ENCODE measurements around the gene CCDC33.

CCDC33 gene

DNA sequence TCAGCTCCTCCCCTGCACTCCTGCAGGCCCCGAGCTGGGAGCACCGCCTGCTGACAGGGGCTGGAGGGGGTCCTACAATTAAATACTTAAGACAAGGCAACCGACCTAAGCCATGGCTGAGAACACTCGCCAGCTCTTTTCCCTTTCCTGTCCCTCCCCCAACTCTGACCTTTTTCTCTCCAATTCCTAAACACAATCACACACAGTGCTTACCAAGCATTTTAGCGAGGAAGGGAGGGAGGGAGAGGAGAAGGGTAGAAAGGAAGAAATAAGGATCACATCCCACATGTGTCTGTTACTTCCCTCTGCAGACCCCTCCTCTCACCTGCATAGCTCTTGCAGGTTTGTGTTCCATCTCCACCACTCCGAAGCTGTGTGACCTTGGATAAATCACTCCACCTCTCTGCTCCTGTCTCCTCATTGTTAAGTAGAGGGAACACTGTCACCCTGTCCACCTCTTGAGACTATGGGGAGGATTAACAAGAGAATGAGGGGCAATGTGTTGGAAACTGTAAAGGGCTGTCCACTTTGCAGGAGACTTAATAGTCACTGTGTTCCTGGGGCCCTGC lies 67.7 kb downstream of the CCDC33 start:
- no peak for DNase-seq (ENCODE audit: low read depth)
- H3K4me3 ChIP-seq (ENCODE audit: low read depth, low read length), result no peak overlapping the region
- TF ChIP-seq, protein P1, sequence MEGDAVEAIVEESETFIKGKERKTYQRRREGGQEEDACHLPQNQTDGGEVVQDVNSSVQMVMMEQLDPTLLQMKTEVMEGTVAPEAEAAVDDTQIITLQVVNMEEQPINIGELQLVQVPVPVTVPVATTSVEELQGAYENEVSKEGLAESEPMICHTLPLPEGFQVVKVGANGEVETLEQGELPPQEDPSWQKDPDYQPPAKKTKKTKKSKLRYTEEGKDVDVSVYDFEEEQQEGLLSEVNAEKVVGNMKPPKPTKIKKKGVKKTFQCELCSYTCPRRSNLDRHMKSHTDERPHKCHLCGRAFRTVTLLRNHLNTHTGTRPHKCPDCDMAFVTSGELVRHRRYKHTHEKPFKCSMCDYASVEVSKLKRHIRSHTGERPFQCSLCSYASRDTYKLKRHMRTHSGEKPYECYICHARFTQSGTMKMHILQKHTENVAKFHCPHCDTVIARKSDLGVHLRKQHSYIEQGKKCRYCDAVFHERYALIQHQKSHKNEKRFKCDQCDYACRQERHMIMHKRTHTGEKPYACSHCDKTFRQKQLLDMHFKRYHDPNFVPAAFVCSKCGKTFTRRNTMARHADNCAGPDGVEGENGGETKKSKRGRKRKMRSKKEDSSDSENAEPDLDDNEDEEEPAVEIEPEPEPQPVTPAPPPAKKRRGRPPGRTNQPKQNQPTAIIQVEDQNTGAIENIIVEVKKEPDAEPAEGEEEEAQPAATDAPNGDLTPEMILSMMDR (conservative IDR thresholded peaks at IDR 0.05; ENCODE audit: low read depth, low read length), result no peak

DNA sequence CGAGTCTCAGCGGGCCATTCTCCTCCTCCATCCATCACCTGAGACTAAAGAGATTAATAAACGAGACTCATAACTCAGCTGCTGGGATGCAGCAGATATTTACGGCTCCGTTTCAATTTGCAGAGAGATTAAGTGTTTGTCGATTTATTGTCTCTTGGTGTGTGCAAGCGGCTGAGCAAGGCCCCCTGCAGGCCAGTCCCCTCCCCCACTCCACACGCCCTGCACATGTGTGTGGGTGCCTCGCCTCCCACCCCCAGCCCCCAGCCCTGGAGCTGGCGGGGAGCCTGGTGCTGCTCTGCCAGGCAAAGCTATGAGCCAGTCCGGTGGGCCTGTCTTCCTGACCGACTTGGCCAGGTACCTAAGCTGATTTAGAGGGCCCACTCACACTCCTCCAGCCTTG lies 68.3 kb downstream of the CCDC33 start:
- DNase-seq (ENCODE audit: low read depth), result no peak

DNA sequence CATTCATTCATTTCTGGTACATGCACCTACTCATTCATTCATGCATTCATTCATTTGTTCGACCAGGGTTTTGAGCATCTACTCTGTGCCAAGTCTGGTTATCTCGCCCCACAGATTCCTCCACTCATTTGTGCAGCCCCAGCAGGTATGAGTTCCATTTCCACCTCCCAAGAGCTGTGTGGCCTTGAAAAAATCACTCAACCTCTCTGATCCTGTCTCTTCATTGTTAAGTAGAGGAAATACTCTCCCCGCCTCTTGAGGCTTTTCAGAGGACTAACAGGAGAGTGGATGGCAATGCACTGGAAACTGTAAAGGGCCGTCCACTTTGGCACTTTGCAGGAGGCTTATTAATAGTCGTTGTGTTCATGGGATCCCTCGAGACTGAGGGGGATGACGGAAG lies 69.6 kb downstream of the CCDC33 start:
- DNase-seq (ENCODE audit: low read depth), result no peak
- H3K4me3 ChIP-seq (ENCODE audit: low read depth, low read length), result no peak overlapping the region
- TF ChIP-seq, protein P1 (conservative IDR thresholded peaks at IDR 0.05; ENCODE audit: low read depth, low read length), result no peak

More for the DNA sequence above, 68.3 kb downstream of the CCDC33 start:
- H3K4me3 ChIP-seq (ENCODE audit: low read depth, low read length), result no peak overlapping the region
- TF ChIP-seq, protein P1 (conservative IDR thresholded peaks at IDR 0.05; ENCODE audit: low read depth, low read length), result no peak

DNA sequence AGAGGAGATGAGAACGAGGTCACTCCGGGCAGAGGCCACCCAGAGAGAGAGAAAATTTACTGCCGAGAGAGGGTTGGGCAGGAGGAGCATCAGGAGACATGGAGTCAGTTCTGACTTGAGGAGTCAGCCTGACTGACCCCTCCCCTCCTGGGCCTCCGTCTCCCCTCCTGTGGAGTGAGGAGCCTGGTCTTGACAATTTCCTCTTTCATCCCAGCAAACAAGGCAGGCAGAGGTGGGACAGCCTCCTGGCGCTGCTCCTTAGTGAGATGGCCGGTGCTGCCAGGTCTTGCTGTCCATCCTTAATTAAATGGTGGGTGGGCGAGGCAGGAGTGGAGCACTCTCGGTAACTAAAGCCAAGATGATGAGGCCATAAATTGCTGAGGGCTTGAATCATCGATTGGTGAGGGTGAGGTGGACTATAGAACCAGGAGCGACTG lies 70.7 kb downstream of the CCDC33 start:
- TF ChIP-seq, protein P1 (conservative IDR thresholded peaks at IDR 0.05; ENCODE audit: low read depth, low read length), result no peak
- no peak for DNase-seq (ENCODE audit: low read depth)
- H3K4me3 ChIP-seq (ENCODE audit: low read depth, low read length), result no peak overlapping the region

DNA sequence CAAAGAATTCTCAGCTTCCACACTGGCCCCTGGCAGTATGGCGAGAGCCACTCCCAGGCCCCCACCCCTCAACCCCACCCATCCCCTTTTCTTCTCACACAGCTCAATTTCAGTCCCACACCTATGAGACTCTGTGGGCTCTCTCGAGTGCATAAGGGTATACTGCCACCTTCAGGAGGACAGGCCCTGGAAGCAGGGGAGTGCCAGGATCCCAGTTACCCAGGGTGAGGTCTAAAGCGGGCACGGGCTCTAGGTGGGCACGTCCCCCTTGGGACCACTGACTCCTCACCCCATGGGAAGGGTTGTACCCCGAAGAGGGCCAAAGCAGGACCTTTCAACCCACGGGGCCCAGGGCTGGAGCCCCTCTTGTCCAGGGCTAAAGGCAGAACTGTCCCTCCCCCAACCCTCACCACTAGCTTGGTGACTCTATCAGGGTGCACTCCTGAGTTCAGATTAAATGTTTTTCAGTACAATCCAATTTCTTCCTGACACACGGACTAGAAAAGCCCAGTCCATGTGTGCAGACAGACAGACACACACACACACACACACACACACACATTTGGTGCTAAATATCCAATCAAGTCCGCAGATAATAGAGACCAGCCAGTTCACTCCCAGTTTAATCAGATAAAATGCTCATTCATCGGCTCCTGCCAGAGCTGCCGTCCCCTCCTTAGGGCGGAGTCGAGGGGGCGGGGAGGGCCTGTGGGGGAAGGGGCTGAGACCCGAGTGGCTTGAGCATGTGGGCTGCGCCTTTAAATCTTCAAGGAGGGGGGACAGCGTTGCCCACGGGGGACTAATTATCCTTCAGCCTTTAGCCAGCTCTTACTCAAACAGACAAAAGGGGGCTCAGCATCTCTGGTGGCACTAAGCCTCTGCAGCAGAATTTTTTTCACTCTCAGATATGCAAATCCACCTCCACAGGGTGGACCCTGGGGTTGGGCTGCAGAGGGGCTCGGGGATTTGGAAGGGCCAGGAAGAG lies 72.0 kb downstream of the CCDC33 start:
- TF ChIP-seq, protein P1 (conservative IDR thresholded peaks at IDR 0.05; ENCODE audit: low read depth, low read length), result peak; percentile 90
- peak; percentile 83 for DNase-seq (ENCODE audit: low read depth)
- H3K4me3 ChIP-seq (ENCODE audit: low read depth, low read length), result no peak overlapping the region

DNA sequence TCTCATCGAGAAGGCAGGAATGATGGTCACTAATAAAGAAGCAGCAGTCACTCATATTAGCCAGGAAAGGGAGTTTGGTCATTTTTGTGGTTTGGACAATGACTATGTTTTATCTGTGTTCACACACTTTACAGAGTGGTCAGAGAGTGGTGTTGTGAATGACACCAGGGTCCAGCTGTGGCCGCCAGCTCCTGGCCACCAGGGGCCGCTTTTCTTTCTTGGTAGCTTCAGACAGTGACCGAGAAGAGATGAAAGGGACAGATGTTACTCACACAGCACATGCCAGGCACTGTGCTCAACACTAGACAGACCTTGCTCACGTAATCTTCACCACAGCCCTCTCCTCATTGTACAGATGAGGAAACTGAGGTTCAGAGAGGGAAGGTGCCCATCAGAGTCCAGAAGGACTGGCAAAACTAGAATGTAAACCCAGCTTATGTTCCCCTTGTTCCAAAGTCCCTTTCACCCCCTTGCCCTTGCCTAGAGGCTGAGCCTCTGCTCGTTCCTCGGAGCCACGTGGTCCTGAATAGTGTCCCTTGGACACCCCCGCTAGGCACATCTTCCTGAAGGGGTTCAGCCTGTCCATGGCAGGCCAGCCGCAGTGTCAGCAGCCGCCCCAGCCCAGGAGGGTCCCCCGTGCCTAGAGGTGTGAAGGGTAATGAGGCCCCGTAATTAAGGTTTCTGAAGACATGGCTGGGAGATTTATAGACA lies 75.8 kb downstream of the CCDC33 start:
- H3K4me3 ChIP-seq (ENCODE audit: low read depth, low read length), result no peak overlapping the region
- TF ChIP-seq, protein P1 (conservative IDR thresholded peaks at IDR 0.05; ENCODE audit: low read depth, low read length), result peak; percentile 74
- DNase-seq (ENCODE audit: low read depth), result peak; percentile 36
